CD8-positive, alpha-beta memory T cell (primary cell): Measurements from ENCODE around the gene OSBPL9. TPM values are rescaled to one million over a fixed set of nuclear protein-coding genes. Genes with fewer than 3 reads are reported as not detected.
"Not testable (repeated sequence)": the region's sequence is repeated elsewhere in the genome, so short reads cannot be mapped to it uniquely, and the experiment has no call there.

Experiments
- CTCF ChIA-PET: fragments of 350-600 bp; sonication (Branson Sonifier 250); formaldehyde crosslinking; loops from one replicate; lab custom pipeline; 2021; ENCODE audit warnings: antibody characterized with exemption; lab: Charles Lee
- POLR2A ChIA-PET: fragments of 350-600 bp; sonication (Branson Sonifier 250); formaldehyde crosslinking; loops from one replicate; lab custom pipeline; 2021; ENCODE audit warnings: antibody characterized with exemption; lab: Charles Lee
- DNase-seq, 5 donors: peaks; one replicate each; pipeline versions ENCODE4 v3.0.0 to v3.0.0-alpha.2; 2020 to 2022; ENCODE audit warnings: mixed read lengths in 1 of 5
- H3K27ac ChIP-seq: one replicate; pipeline ENCODE4 v1.7.0; 2013; ENCODE audit warnings: low read depth, mild to moderate bottlenecking, low read length, moderate library complexity
- H3K27me3 ChIP-seq: 2 replicates; pipeline ENCODE4 v1.7.0; 2013; ENCODE audit warnings: low read length, mild to moderate bottlenecking; ENCODE audit not compliant: insufficient read depth, poor library complexity, severe bottlenecking
- H3K36me3 ChIP-seq: 2 replicates; pipeline ENCODE4 v1.7.0; 2013; ENCODE audit warnings: mild to moderate bottlenecking, low read length, moderate library complexity; ENCODE audit not compliant: insufficient read depth
- H3K4me1 ChIP-seq: 2 replicates; pipeline ENCODE4 v1.7.0; 2013; ENCODE audit warnings: mild to moderate bottlenecking, low read length, moderate library complexity; ENCODE audit not compliant: insufficient read depth
- H3K4me3 ChIP-seq: 2 replicates; pipeline ENCODE4 v1.7.0; 2013; ENCODE audit warnings: mild to moderate bottlenecking, low read length
- H3K9me3 ChIP-seq: 2 replicates; pipeline ENCODE4 v1.7.0; 2013; ENCODE audit warnings: mild to moderate bottlenecking, low read length
- H3K27ac Mint-ChIP-seq, 8 donors: one replicate each; pipeline ENCODE4 v1.8.0; 2020 to 2021; ENCODE audit warnings: mixed read lengths in 8 of 8, mild to moderate bottlenecking in 6 of 8, inconsistent platforms in 3 of 8, moderate library complexity in 3 of 8
- H3K27me3 Mint-ChIP-seq, 2 donors: one replicate each; pipeline ENCODE4 v1.8.0; 2020 to 2021; ENCODE audit warnings: mixed read lengths in 2 of 2, mild to moderate bottlenecking in 1 of 2, moderate library complexity in 1 of 2
- H3K36me3 Mint-ChIP-seq, 3 donors: one replicate each; pipeline ENCODE4 v1.8.0; 2020 to 2021; ENCODE audit warnings: mixed read lengths in 3 of 3, inconsistent platforms in 1 of 3, mild to moderate bottlenecking in 1 of 3
- H3K4me1 Mint-ChIP-seq, 3 donors: one replicate each; pipeline ENCODE4 v1.8.0; 2020 to 2021; ENCODE audit warnings: mixed read lengths in 3 of 3, inconsistent platforms in 1 of 3, mild to moderate bottlenecking in 1 of 3
- H3K4me3 Mint-ChIP-seq, 7 donors: one replicate each; pipeline ENCODE4 v1.8.0; 2020 to 2021; ENCODE audit warnings: mixed read lengths in 7 of 7, mild to moderate bottlenecking in 6 of 7, moderate library complexity in 4 of 7, inconsistent platforms in 2 of 7
- H3K9me3 Mint-ChIP-seq, 5 donors: one replicate each; pipeline ENCODE4 v1.8.0; 2020 to 2022; ENCODE audit warnings: mixed read lengths in 5 of 5, mild to moderate bottlenecking in 3 of 5, moderate library complexity in 2 of 5, inconsistent platforms in 1 of 5
- polyA plus RNA-seq: library from polyadenylated mRNA; unstranded; fragments of 300-500 nt; fragmentation: Illumina TruSeq; gene quantifications from one replicate; pipeline ENCODE4 v1.2.3, GENCODE V29; 2021
- total RNA-seq, 2 experiments: library from RNA; stranded (reverse); gene quantifications; one replicate each; pipeline ENCODE4 v1.2.3, GENCODE V29; 2021

OSBPL9 gene
- total and polyA plus RNA-seq, 3 experiments from 2014 or later, result 43.4 to 48.0 (median 47.6) TPM

GRCh38 chr1:51693419-51694155, 76.7 kb downstream of the OSBPL9 start:
- Mint-ChIP-seq H3K4me1 (peaks cover 1 to 20% (median 17%) of the 10 kb centered on the region in 3 donors), H3K4me3 (no peak overlapping the region), H3K36me3 (peaks cover 0 to 2% (median 0%) of the 10 kb centered on the region in 3 donors), H3K27me3 (no peaks in the 10 kb centered on the region), H3K9me3 (no peaks in the 10 kb centered on the region), H3K27ac (no peak overlapping the region)
- H3K36me3 ChIP-seq, result no peaks in the 10 kb centered on the region
- H3K4me1 ChIP-seq, result no peaks in the 10 kb centered on the region
- DNase-seq, result no peak
- no peak overlapping the region for H3K4me3 ChIP-seq
- ChIA-PET CTCF (no interaction called here), POLR2A (no interaction called here)
- H3K27me3 ChIP-seq, result no peaks in the 10 kb centered on the region
- H3K9me3 ChIP-seq, result no peaks in the 10 kb centered on the region
- no peak overlapping the region for H3K27ac ChIP-seq

- H3K27ac Mint-ChIP-seq, result no peak overlapping the region
- no peaks in the 10 kb centered on the region for H3K27me3 Mint-ChIP-seq
- H3K4me3 Mint-ChIP-seq, result no peak overlapping the region
- CTCF ChIA-PET, result no interaction called here
- Histone ChIP-seq H3K4me1 (no peaks in the 10 kb centered on the region), H3K36me3 (no peaks in the 10 kb centered on the region), H3K27ac (no peak overlapping the region), H3K4me3 (no peak overlapping the region), H3K27me3 (no peaks in the 10 kb centered on the region), H3K9me3 (no peaks in the 10 kb centered on the region)
- H3K36me3 Mint-ChIP-seq, result no peaks in the 10 kb centered on the region
- H3K9me3 Mint-ChIP-seq, result peaks cover 0 to 1% (median 0%) of the 10 kb centered on the region in 5 donors
- DNase-seq, result no peak
- POLR2A ChIA-PET, result no interaction called here
- H3K4me1 Mint-ChIP-seq, result peaks cover 1 to 14% (median 12%) of the 10 kb centered on the region in 3 donors
Observed at GRCh38 chr1:51697166-51697565, 80.3 kb downstream of the OSBPL9 start.

- Histone ChIP-seq H3K4me1 (no peaks in the 10 kb centered on the region), H3K4me3 (no peak overlapping the region), H3K36me3 (no peaks in the 10 kb centered on the region), H3K27ac (no peak overlapping the region), H3K9me3 (no peaks in the 10 kb centered on the region), H3K27me3 (no peaks in the 10 kb centered on the region)
- peaks cover 1 to 17% (median 15%) of the 10 kb centered on the region in 3 donors for H3K4me1 Mint-ChIP-seq
- no peaks in the 10 kb centered on the region for H3K36me3 Mint-ChIP-seq
- CTCF ChIA-PET, result no interaction called here
- H3K9me3 Mint-ChIP-seq, result peaks cover 0 to 1% (median 0%) of the 10 kb centered on the region in 5 donors
- POLR2A ChIA-PET, result no interaction called here
- H3K4me3 Mint-ChIP-seq, result no peak overlapping the region
- H3K27me3 Mint-ChIP-seq, result no peaks in the 10 kb centered on the region
- no peak for DNase-seq
- peak overlapping the region in 1 of 8 donors; percentile 60 for H3K27ac Mint-ChIP-seq
Observed at GRCh38 chr1:51699391-51699790, 82.5 kb downstream of the OSBPL9 start.

- H3K36me3 ChIP-seq, H3K27ac Mint-ChIP-seq, DNase-seq, H3K36me3 Mint-ChIP-seq, H3K27me3 Mint-ChIP-seq, CTCF ChIA-PET, H3K27ac ChIP-seq, H3K9me3 ChIP-seq, POLR2A ChIA-PET, H3K4me3 ChIP-seq, H3K27me3 ChIP-seq, H3K4me3 Mint-ChIP-seq, H3K9me3 Mint-ChIP-seq, H3K4me1 ChIP-seq: not testable (repeated sequence)
- H3K4me1 Mint-ChIP-seq, result peaks cover 1 to 10% (median 8%) of the 10 kb centered on the region in 3 donors
Observed at GRCh38 chr1:51701782-51702181, 84.9 kb downstream of the OSBPL9 start.

- H3K9me3 ChIP-seq, H3K4me3 ChIP-seq, DNase-seq, H3K36me3 ChIP-seq, H3K27ac Mint-ChIP-seq, H3K9me3 Mint-ChIP-seq, H3K4me1 ChIP-seq, H3K27ac ChIP-seq, H3K36me3 Mint-ChIP-seq, H3K27me3 ChIP-seq, H3K27me3 Mint-ChIP-seq, H3K4me3 Mint-ChIP-seq, CTCF ChIA-PET, POLR2A ChIA-PET: not testable (repeated sequence)
- H3K4me1 Mint-ChIP-seq, result peaks cover 1 to 12% (median 8%) of the 10 kb centered on the region in 3 donors
Observed at GRCh38 chr1:51702220-51702619, 85.3 kb downstream of the OSBPL9 start.

- ChIA-PET POLR2A (no interaction called here), CTCF (no interaction called here)
- H3K27ac ChIP-seq, result no peak overlapping the region
- H3K9me3 ChIP-seq, result no peaks in the 10 kb centered on the region
- H3K27ac Mint-ChIP-seq, result no peak overlapping the region
- no peak overlapping the region for H3K4me3 Mint-ChIP-seq
- H3K4me1 ChIP-seq, result no peaks in the 10 kb centered on the region
- H3K36me3 ChIP-seq, result no peaks in the 10 kb centered on the region
- peaks cover 1 to 7% (median 4%) of the 10 kb centered on the region in 3 donors for H3K4me1 Mint-ChIP-seq
- no peaks in the 10 kb centered on the region for H3K27me3 ChIP-seq
- DNase-seq, result no peak
- no peaks in the 10 kb centered on the region for H3K27me3 Mint-ChIP-seq
- H3K36me3 Mint-ChIP-seq, result no peaks in the 10 kb centered on the region
- peaks cover 0 to 1% (median 0%) of the 10 kb centered on the region in 5 donors for H3K9me3 Mint-ChIP-seq
- no peak overlapping the region for H3K4me3 ChIP-seq
Observed at GRCh38 chr1:51705035-51705434, 88.1 kb downstream of the OSBPL9 start.

- ChIA-PET CTCF (no interaction called here), POLR2A (interaction anchor here (0.6 kb wide), 1 partner anchor 46 kb away, joined by 6 read pairs; no protein-coding TSS in a partner anchor)
- Mint-ChIP-seq H3K36me3 (peaks cover 0 to 4% (median 0%) of the 10 kb centered on the region in 3 donors), H3K4me3 (no peak overlapping the region), H3K27ac (peak overlapping the region in 1 of 8 donors; percentile 30), H3K9me3 (no peaks in the 10 kb centered on the region), H3K4me1 (peaks cover 3 to 7% (median 6%) of the 10 kb centered on the region in 3 donors), H3K27me3 (no peaks in the 10 kb centered on the region)
- Histone ChIP-seq H3K4me3 (no peak overlapping the region), H3K4me1 (no peaks in the 10 kb centered on the region), H3K36me3 (no peaks in the 10 kb centered on the region), H3K9me3 (no peaks in the 10 kb centered on the region), H3K27ac (no peak overlapping the region), H3K27me3 (no peaks in the 10 kb centered on the region)
- DNase-seq, result no peak
Observed at GRCh38 chr1:51708911-51709760, 92.2 kb downstream of the OSBPL9 start.

GRCh38 chr1:51709951-51710350, 93.1 kb downstream of the OSBPL9 start:
- CTCF ChIA-PET, result no interaction called here
- Mint-ChIP-seq H3K9me3 (no peaks in the 10 kb centered on the region), H3K36me3 (peaks cover 0 to 6% (median 4%) of the 10 kb centered on the region in 3 donors), H3K27ac (no peak overlapping the region), H3K27me3 (no peaks in the 10 kb centered on the region), H3K4me3 (no peak overlapping the region), H3K4me1 (peaks cover 5 to 11% (median 6%) of the 10 kb centered on the region in 3 donors)
- Histone ChIP-seq H3K9me3 (no peaks in the 10 kb centered on the region), H3K4me1 (no peaks in the 10 kb centered on the region), H3K27ac (no peak overlapping the region), H3K36me3 (no peaks in the 10 kb centered on the region), H3K4me3 (no peak overlapping the region), H3K27me3 (no peaks in the 10 kb centered on the region)
- POLR2A ChIA-PET, result no interaction called here
- DNase-seq, result no peak
